GM12801 (cell line): ENCODE measurements around the gene SNN.

Experiments used
- CTCF ChIP-seq: IDR thresholded peaks from one replicate; pipeline ENCODE4 v1.5.1; 2011; ENCODE audit warnings: control low read depth; ENCODE audit not compliant: insufficient read length; ENCODE audit errors: extremely low read depth

Gene SNN

GRCh38 chr16:11624636-11625607 lies 43.3 kb upstream of the SNN start:
- TF ChIP-seq CTCF, result no peak

DNA sequence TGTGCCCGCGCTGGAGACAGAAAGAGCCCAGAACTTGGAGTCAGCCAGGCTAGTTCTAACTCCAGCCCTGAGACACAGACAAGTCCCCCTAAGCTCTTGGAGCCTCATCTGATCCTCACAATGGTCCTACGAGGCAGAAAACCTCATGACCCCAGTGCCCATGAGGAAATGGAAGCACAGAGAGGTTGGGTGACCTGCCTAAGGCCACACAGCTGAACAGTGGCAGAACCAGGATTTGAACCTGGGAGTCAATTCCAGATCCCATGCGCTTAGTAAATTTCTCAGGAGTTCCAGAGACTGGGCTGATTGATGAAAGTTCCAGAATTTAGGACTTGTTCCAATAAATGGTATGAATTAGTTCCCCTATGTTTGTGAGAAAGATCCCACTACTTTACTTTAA lies 42.5 kb upstream of the SNN start:
- TF ChIP-seq CTCF, result no peak

DNA sequence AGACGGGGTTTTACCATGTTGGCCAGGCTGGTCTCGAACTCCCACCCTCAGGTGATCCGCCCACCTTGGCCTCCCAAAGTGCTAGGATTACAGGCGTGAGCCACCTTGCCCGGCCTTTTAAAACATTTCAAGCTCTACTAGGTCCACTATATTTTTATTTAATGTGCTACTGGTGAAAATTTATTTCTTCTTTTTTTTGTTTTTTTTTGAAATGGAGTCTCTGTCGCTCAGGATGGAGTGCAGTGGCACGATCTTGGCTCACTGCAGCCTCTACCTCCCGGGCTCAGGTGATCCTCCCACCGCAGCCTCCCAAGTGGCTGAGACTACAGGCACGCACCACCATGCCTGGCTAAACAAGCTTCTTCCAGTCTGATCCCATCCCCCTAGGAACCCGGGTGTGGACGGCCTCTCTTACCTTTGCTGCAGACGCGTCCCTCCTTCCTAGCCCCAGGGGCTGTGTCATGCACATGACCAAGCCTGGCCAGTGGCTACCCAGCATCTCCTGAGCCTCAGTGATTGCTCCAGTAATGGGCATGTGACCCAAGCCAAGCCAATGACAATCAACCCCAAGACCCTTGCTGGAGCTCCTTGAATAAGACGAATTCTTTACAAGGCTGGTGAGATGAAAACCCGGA lies 41.5 kb upstream of the SNN start:
- no peak for TF ChIP-seq CTCF

GRCh38 chr16:11627292-11627663 lies 41.0 kb upstream of the SNN start:
- TF ChIP-seq CTCF, result no peak

GRCh38 chr16:11627822-11628457 lies 40.3 kb upstream of the SNN start:
- no peak for TF ChIP-seq CTCF

- TF ChIP-seq CTCF, result no peak
Observed at GRCh38 chr16:11629071-11630030, 38.9 kb upstream of the SNN start.
